Endometrial microvascular endothelial cells (primary cell): ENCODE results near the gene GAS2L3. TPM values are rescaled to one million over a fixed set of nuclear protein-coding genes. Genes with fewer than 3 reads are reported as not detected.
"Not testable (repeated sequence)": the region's sequence is repeated elsewhere in the genome, so short reads cannot be mapped to it uniquely, and the experiment has no call there.

ENCODE experiments used
- in situ Hi-C: cut with HindIII; loops from 2 replicates; pipeline ENCODE4 v1.10.0; 2017; ENCODE audit warnings: low sequenced_read_pairs, low pct_unique_long_range_greater_than_20kb; ENCODE audit errors: inconsistent ontology term
- total RNA-seq: library from RNA; depleted of rRNA; stranded (reverse); fragments of >200 nt; gene quantifications from one replicate; pipeline ENCODE4 v1.2.3, GENCODE V29; 2015; ENCODE audit errors: inconsistent ontology term

The GAS2L3 gene
- total RNA-seq: 28.0 TPM

DNA sequence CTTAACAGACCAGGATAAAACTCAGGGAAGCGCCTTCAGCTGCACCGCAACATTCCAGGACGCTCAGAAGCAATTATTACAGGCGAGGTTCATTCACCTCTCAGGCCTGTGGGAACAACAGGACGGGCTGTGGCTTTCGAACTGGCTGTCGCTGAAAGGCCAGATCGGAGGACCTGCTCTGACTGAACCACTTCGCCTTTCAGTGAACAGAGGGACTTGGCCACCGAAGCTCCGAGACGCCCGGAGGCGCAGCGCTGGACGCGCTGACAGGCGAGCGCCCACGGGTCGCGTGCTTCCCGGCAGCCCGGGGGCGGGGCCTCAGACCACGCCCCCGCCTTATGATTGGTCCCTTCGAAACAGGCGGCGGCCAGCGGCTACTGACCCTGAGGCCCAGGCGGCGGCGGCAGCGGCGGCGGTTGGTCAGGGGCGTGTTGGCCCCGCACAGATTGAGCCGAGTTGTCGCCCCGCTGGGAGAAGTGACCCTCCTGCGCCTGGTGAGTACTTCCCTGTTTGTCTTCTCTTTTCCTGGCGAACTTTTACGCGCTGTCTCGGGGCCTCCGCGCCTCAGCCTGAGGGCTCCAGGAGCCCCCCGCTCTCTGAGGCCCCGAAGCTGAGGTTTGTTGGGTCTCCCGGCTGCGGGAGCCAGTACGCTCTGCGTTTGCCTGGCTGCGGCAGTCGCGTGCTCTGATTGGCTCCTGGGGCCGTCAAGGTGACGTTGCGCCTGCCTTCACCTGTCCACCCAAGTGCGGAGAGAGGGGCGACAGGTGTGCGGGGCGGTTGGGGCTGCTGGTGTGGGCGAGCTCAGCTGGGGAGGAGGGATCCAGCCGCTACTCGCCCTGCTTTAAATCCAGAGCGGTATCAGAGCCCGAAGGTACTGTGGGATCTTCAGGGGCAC is at the start of gene GAS2L3:
TSS of gene GAS2L3 (plus strand) at position 393 of the 895 bp plus-strand sequence. CDS start 21,221 bp downstream, outside the sequence.
- in situ Hi-C loops: no loop called here

DNA sequence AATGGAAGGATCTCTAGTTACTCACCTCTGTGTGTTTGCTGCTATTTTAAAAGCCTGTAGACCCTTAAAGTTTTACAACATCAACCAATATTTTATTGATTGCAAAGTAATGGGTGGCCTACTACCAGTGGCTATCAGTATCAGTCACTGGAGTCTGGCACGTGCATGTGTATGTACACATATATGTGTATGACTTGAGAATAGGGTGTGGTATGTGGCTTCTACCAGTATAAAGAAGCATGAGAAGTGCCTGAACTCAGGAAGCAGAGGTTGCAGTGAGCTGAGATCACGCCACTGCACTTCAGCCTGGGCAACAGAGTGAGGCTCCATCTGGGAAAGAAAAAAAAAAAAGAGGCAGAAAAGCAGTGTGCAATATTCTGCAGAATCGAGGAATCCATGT is 45.5 kb upstream of the GAS2L3 start:
- in situ Hi-C loops: no loop called here

DNA sequence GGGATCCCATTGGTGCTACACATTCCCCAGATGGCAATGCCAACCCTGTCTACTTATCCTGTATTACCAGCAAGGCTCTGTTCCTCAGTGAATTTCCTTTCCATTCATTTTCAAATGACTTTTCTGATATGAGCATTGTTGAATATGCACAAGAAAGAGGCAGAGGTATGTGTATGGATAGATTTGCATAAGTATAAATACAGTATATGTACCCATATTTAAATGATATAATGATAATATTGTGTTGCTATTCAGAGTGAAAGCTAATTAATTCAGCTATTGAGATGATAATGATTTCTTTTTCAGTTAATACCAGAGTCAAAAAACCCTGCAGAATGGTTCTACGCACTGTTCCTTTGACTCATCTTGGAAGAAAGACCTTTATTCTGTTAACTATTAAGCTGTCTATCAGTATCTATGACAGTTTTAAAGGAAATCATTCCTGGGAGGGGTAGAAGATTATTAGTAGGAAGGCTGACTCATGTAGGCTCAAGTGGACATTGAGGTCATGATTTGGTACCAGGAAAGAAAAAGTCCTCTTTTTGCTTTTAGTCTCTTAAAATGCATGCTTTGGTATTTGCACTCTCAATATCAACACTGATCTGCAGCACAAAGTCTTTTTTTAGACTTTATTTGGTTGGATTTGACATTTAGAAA is 44.9 kb upstream of the GAS2L3 start:
- in situ Hi-C loops: no loop called here

DNA sequence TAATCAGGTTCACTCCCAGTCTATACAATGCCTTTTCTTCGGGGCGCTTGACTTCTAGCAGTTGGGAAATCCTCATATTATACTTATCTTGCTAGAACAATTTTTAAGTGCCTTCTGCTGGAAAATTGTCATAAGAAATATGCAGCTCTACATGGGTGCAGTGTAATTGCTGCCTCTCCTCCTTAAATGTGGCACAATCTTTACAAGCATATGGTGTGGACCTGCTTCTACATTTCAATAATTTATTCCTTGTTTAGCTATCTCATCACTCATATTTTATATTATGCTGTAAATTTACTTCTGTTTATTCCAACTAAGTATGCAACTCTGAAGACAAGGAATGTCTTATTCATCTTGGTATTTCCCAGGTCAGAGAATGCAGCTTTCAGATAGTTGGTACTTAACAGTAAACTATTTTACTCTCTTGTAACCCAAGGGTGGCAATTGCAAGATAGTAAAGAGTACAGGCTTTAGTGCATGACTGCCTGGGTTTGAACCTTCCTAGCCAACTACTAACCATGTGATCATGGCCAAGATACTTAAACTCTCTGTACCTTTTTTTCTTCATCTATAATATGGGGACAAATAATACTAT is 43.6 kb upstream of the GAS2L3 start:
- in situ Hi-C loops: no loop called here

DNA sequence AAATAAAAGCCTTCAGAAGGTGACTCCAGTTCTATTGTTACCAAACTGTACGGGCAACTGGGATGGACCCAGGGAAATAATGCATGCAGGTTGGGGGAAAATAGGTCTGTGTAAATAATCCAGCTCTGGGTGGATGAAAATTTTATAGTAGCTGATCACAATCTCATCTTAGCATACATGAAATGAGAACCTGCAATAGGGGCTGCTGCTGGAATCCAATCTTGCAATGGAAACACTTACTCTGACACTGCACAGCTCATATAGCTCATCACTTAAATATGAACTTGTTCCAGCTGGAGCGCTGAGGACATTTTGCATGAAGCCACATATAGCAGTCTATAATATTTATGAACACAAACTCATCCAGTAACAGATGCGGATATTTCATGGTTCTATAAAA is 40.1 kb upstream of the GAS2L3 start:
- in situ Hi-C loops: no loop called here

DNA sequence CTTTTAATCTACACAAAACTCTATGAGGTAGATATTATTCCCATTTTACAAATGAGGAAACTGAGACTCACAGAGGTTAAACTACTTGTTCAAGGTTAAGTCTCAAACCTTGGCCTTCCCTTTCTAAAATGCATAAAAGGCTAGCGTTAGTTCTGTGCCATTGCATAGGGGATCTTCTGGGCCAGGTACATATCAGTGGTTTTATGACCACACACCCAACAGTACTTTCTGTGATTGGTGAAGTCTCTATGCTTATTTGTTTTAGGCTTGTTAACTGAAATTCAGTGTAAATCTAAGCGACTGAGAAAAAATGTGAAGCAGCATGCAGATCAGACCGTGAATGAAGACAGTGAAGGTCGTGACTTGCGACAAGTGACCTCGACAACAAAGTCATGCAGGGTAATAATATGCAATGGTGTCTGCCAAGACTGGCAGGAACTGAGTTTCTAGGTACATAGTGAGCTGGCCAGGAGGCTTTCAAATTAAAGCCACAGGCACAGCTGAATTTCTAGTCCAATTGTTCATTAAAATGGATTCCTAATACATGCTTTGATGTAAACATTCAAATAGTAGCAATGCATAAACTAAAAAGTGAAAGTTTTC is 38.8 kb upstream of the GAS2L3 start:
- in situ Hi-C loops: no loop called here

DNA sequence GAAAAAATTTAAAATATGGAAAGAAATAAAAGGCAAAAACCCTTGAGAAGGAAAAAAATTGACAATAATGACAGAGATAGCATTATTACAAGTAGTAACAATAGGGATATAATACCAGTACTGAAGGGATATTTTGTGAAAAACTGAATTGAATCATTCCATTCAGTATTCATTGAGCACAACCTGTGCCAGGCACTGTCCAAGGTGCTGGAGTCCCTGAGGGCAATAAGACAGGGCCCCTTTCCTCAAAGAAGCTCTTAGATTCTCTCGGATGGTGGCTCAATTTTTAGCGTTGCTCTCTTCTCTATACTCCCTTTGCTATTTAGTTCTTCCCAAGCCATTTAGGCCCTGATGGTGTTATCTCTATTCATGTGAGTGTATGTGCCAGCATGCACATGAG is 34.3 kb upstream of the GAS2L3 start:
- in situ Hi-C loops: no loop called here

DNA sequence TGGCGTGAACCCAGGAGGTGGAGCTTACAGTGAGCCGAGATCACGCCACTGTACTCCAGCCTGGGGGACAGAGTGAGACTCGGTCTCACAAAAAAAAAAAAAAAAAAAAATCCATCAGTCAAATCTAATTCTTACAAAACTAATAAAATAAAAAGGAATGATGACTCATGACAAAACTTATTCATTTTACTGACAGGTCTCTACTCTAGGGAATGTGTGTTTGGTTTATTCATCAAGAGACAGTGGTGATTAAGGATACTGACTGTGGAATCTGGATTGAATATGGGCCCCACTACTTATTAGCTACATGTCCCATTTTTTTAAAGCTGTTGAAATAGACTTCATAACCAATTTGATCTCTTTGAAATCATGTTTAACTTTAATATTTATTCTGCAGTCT is 29.3 kb upstream of the GAS2L3 start:
- in situ Hi-C loops: no loop called here

DNA sequence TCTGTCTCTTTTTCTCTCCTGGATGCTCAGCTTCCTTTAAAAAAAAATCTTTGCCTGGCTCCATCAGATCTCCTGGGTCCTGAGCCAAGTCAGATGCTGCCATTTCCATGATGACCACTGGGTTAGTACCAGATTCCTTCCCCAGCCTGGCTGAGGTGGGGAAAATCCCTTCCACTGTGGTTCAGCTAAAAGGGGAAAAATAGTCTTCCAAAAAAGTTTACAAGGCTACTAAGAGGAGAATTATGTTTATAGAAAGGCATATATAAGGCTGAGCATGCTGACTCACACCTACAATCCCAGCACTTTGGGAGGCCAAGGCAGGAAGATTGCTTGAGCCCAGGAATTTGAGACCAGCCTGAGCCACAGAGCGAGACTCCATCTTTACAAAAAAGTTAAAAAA is 28.4 kb upstream of the GAS2L3 start:
- in situ Hi-C loops: no loop called here

DNA sequence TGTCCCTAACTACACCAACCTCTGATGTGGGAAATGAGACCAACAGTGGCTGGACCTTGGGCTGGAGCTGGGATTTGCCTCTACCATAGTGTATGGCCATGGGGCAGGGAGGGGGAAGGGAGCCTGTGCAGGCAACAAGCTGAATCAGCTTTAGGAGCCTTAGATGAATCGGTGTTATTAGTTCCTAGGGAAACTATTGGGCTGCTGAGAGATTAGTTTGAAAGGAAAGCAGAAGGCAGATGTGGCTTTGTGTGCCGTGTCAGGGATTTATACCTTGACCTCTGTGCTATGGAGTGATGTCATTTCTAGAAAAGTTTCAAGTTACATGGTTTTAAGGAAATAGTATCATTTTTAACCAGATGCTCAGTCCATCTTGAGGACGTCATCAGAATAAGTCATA is 19.5 kb upstream of the GAS2L3 start:
- in situ Hi-C loops: no loop called here

DNA sequence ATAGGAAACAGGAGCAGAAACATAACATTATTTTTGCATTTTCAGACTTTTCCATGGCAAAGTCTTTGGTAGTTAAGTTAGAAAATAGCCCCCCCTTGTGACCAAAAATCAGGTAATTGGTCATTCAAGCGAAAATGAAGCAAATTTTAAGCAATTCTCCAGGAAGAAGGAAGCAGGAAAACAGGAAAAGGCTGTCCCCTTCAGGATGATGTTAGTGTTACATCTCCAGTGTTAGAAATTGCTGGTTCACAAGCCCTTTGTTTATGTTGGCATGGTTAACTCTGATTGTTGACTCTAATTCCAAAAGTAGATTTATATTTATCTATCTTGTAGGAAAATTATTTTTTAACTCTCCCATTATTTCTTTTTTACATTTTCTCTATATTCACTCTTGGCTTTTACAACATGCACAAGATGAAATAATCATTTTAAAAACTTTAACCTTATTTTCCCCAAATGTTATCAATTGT is 18.8 kb upstream of the GAS2L3 start:
- in situ Hi-C loops: no loop called here

DNA sequence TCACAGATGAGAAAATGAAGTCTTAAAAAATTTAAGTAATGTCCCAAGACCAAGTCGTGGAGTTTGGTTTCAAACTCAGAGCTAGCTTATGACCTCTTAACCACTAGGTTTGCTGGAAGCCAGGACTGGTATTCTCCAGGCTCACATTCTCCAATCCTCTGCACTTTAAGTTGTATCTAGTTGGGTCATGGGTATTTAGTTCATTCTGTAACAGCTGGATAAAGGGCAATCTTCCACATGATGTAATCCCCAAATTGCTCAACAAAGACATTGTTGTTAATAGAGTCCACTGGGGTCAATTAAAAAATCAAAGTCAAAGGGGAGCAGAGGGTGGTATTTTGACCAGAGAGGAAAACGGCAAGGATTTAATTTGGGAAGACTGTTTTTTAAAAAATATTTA is 17.8 kb upstream of the GAS2L3 start:
- in situ Hi-C loops: no loop called here

DNA sequence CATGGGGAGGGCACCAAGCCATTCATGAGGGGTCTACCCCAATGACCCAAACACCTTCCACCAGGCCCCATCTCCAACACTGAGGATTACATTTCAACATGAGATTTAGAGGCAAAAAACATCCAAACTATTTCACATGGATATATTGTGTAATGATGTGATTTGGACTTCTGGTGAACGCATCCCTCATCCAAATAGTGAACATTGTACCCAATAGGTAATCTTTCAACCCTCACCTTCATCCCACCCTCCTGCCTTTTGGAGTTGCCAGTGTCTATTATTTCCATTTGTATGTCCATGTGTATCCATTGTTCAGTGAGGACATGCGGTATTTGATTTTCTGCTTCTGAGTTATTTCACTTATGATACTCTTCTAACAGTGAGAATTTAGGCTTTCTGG is 16.1 kb upstream of the GAS2L3 start:
- in situ Hi-C loops: no loop called here

DNA sequence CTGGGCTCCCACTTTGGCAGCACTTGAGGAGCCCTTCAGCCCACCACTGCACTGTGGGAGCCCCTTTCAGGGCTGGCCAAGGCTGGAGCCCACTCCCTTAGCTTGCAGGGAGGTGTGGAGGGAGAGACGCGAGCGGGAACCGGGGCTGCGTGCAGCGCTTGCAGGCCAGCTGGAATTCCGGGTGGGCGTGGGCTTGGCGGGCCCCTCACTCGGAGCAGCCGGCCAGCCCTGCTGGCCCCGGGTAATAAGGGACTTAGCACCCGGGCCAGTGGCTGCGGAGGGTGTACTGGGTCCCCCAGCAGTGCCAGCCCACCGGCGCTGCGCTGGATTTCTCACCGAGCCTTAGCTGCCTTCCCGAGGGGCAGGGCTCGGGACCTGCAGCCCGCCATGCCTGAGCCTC is 14.2 kb upstream of the GAS2L3 start:
- in situ Hi-C loops: not testable (repeated sequence)

DNA sequence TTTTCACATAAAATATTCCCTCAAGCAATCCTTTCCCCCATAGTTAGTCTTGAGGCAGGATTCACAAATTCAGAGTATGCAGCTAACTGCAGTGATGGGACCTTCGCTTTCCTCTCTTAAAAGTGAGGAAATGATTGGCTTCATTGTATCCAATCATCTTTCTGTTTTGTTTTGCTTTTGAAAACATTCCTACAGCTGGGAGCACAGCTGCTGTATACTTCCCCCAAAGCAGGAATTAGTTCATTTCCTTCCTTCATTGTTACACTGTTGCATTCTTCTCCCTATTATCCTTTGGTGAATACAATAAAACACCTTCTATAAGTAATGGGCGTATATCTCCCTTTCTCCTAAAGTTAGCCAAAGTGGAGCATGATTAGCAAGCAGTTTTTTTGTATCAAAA is 9.4 kb upstream of the GAS2L3 start:
- in situ Hi-C loops: no loop called here

DNA sequence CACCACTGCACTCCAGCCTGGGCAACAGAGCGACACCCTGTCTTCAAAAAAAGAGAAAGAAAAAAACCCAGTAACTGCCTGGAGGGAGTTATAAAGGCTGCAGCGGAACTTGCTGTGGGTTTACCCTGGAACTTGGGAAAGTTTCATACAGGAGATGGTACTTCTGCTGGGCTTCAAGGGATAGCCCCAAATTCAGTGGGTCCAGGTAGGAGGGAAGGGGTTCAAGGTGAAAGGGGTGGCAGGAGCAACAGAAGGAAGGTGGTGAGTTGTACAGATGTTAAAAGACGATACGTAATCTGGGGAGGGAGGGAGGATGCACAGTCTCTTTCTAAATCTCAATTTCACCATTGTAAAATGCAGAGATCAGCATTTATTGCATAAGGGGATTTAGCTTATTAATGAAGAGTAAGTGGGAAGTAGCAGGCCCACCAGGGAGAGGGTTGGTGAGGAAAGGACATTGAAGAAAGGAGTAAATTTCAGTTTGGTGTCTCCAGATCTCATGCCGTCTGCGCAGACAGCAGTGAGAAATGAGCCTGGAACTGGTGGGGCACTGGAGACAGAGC is 8.5 kb upstream of the GAS2L3 start:
- in situ Hi-C loops: no loop called here

DNA sequence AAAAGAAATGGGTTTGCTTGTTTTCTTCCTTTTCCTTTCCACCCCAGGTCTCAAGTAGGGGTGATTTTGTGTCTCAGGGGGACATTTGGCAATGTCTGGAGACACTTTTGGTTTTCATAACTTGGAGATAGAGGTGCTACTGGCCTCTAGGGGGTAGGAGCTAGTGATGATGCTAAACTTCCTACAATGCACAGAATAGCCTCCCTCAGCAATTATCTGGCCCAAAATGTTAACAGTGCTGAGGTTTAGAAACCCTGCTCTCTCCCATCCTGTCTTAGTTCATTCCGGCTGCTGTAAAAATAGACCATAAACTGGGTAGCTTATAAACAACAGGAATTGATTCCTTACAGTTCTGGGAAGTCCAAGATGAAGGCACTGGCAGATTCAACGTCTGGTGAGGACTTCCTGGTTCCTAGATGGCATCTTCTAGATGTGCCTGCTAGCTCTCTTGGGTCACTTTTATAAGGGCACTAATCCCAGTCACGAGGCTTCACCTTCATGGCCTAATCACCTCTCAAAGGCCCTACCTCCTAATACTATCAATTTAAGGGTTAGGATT is 7.4 kb upstream of the GAS2L3 start:
- in situ Hi-C loops: no loop called here

DNA sequence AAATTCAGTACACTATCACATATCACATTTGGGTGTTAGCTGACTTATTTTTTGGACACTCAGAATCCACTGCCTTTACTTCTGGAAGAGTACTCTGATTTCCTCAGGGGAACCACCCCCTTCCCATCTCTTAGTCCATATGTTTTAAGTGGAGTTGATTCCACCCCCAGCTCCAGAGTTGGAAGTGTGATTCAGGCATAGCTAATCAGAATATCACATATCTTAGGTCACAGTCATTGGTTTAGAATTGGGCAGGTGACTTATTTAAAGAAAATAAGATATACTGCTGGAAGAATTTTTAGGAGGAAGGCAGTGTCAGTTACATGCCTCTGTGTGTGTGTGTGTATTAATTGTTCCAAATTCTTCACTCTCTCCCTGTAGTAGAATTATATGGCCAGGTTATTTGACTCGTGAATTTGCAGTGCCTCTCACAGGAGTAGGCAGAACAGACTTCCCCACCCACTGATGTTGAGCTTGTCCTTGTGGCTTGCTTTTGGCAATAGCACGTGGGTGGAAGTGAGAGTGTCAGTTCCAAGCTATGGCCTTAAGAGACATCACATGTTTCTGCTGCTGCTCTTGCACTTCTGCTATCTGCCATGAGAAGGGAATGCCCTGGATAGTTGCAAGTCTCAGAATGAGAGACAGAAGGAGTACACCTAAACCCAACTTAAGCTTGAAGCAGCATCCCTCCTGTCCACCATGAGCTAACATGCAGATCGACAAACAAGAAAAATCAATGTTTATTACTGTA is 6.4 kb upstream of the GAS2L3 start:
- in situ Hi-C loops: no loop called here
